HCT116 (cell line): ENCODE measurements around the gene RSAD2. TPM values are rescaled to one million over a fixed set of nuclear protein-coding genes. Genes with fewer than 3 reads are reported as not detected.

ENCODE experiments used
- ATAC-seq: fragments of 200-7000 bp; cut with Tn5 transposase; 2 replicates; pipeline ENCODE4 v1.9.1; 2020; ENCODE audit warnings: mild to moderate bottlenecking, moderate library complexity
- BruUV-seq: library from RNA; stranded (reverse); fragments of 400-500 nt; replicated peaks from 2 replicates; lab custom pipeline; 2021; lab: Mats Ljungman, UMichigan
- CTCF ChIA-PET: fragments of 300-600 bp; sonication (Branson Sonifier 250); formaldehyde crosslinking; loops from one replicate; lab custom pipeline; 2021; ENCODE audit warnings: antibody characterized with exemption; lab: Charles Lee
- POLR2A ChIA-PET: fragments of 300-600, 350-600 bp; sonication (Branson Sonifier 250); formaldehyde crosslinking; loops from one replicate; lab custom pipeline; 2021; ENCODE audit warnings: antibody characterized with exemption; lab: Charles Lee
- RAD21 ChIA-PET, 2 experiments: fragments of 300-600 bp; sonication (Branson Sonifier 250); formaldehyde crosslinking; loops; one replicate each; lab custom pipeline; 2023; ENCODE audit warnings: low total read pairs in 2 of 2; ENCODE audit not compliant: uncharacterized antibody in 2 of 2, unreplicated experiment in 2 of 2, low non-redundant PET in 1 of 2; lab: Charles Lee
- DNase-seq: peaks from one replicate; pipeline ENCODE4 v3.0.0-alpha.2; 2010; ENCODE audit warnings: low read depth, low spot score
- H2AFZ ChIP-seq: fragments of 200-600 bp; shearing (Covaris generic), sonication (generic); 2 replicates; pipeline ENCODE4 v1.6.1; 2017; ENCODE audit warnings: low read depth, mixed run types, mixed read lengths, antibody characterized with exemption, low read length; ENCODE audit not compliant: poor library complexity, severe bottlenecking
- H3K27ac ChIP-seq: 2 replicates; pipeline ENCODE4 v1.5.1; 2012; ENCODE audit warnings: low read depth, low read length
- H3K27me3 ChIP-seq: fragments of 200-600 bp; sonication (generic); 2 replicates; pipeline ENCODE4 v1.6.1; 2016; ENCODE audit warnings: mixed run types, low read length, mixed read lengths; ENCODE audit not compliant: insufficient read depth
- H3K36me3 ChIP-seq, 2 experiments: fragments of 200-500 bp in 1 of 2; fragments of 200-600 bp in 1 of 2; sonication (Bioruptor generic) in 1 of 2; sonication (generic) in 1 of 2; 2 replicates each; pipeline versions ENCODE4 v1.5.1 to v1.6.1; 2014 to 2016; ENCODE audit warnings: low read length in 2 of 2, inconsistent platforms in 1 of 2, mixed read lengths in 1 of 2, mixed run types in 1 of 2; ENCODE audit not compliant: insufficient read depth in 2 of 2, control insufficient read depth in 1 of 2
- H3K4me1 ChIP-seq, 2 experiments: fragments of 200-600 bp in 1 of 2; sonication (generic) in 1 of 2; 2 replicates each; pipeline versions ENCODE4 v1.5.1 to v1.6.1; 2012 to 2017; ENCODE audit warnings: low read length in 2 of 2, inconsistent platforms in 1 of 2, mild to moderate bottlenecking in 1 of 2, mixed read lengths in 1 of 2, mixed run types in 1 of 2, moderate library complexity in 1 of 2; ENCODE audit not compliant: insufficient read depth in 2 of 2, control insufficient read depth in 1 of 2
- H3K4me2 ChIP-seq: fragments of 200-600 bp; sonication (generic); 2 replicates; pipeline ENCODE4 v1.6.1; 2017; ENCODE audit warnings: mixed run types, low read length, mixed read lengths
- H3K4me3 ChIP-seq, 2 experiments: fragments of 200-600 bp in 1 of 2; sonication (generic) in 1 of 2; replicated peaks in 1 of 2; 2 replicates each; pipeline ENCODE4 v1.5.1; 2011 to 2016; ENCODE audit warnings: low read length in 2 of 2, control low read depth in 1 of 2, low read depth in 1 of 2, mild to moderate bottlenecking in 1 of 2, mixed read lengths in 1 of 2, mixed run types in 1 of 2
- H3K79me2 ChIP-seq: fragments of 200-600 bp; sonication (generic); 2 replicates; pipeline ENCODE4 v1.6.1; 2017; ENCODE audit warnings: mild to moderate bottlenecking, mixed run types, low read length, moderate library complexity, mixed read lengths; ENCODE audit not compliant: insufficient read depth
- H3K9ac ChIP-seq: fragments of 200-600 bp; sonication (generic); 2 replicates; pipeline ENCODE4 v1.6.1; 2016; ENCODE audit warnings: low read length, mixed read lengths
- H3K9me2 ChIP-seq: fragments of 200-600 bp; sonication (generic), shearing (Covaris generic); 2 replicates; pipeline ENCODE4 v1.6.1; 2017; ENCODE audit warnings: mixed run types, mild to moderate bottlenecking, moderate library complexity; ENCODE audit not compliant: insufficient read depth
- H3K9me3 ChIP-seq, 2 experiments: fragments of 200-500 bp in 1 of 2; fragments of 200-600 bp in 1 of 2; sonication (Bioruptor generic) in 1 of 2; sonication (generic) in 1 of 2; 2 replicates each; pipeline ENCODE4 v1.6.1; 2014 to 2017; ENCODE audit warnings: low read length in 2 of 2, mixed read lengths in 2 of 2, inconsistent platforms in 1 of 2, low read depth in 1 of 2, mild to moderate bottlenecking in 1 of 2, mixed run types in 1 of 2, moderate library complexity in 1 of 2; ENCODE audit not compliant: control insufficient read depth in 1 of 2, insufficient read depth in 1 of 2
- H4K20me1 ChIP-seq: fragments of 200-600 bp; sonication (generic), shearing (Covaris generic); 2 replicates; pipeline ENCODE4 v1.6.1; 2017; ENCODE audit warnings: mixed run types, mild to moderate bottlenecking, moderate library complexity; ENCODE audit not compliant: insufficient read depth
- CBX3 ChIP-seq: IDR thresholded peaks from 2 replicates; pipeline ENCODE4 v1.6.1; 2012; ENCODE audit warnings: low read depth
- CEBPB ChIP-seq: IDR thresholded peaks from 2 replicates; pipeline ENCODE4 v1.6.1; 2012; ENCODE audit warnings: low read depth
- EGR1 ChIP-seq: IDR thresholded peaks from 2 replicates; pipeline ENCODE4 v1.6.1; 2012; ENCODE audit warnings: low read depth
- ELF1 ChIP-seq: IDR thresholded peaks from 2 replicates; pipeline ENCODE4 v1.6.1; 2012; ENCODE audit warnings: low read depth, borderline replicate concordance
- FOSL1 ChIP-seq: IDR thresholded peaks from 2 replicates; pipeline ENCODE4 v1.6.1; 2012; ENCODE audit warnings: low read depth
- JUND ChIP-seq: IDR thresholded peaks from 2 replicates; pipeline ENCODE4 v1.6.1; 2012
- POLR2A ChIP-seq: IDR thresholded peaks from 2 replicates; pipeline ENCODE4 v1.7.0; 2011; ENCODE audit warnings: borderline replicate concordance; ENCODE audit not compliant: insufficient read depth, insufficient read length; ENCODE audit errors: extremely low read depth
- POLR2AphosphoS5 ChIP-seq: IDR thresholded peaks from 2 replicates; pipeline ENCODE4 v1.6.1; 2011; ENCODE audit warnings: mild to moderate bottlenecking, low read depth, low read length, moderate library complexity
- RAD21 ChIP-seq: IDR thresholded peaks from 2 replicates; pipeline ENCODE4 v1.6.1; 2012; ENCODE audit warnings: low read depth, mild to moderate bottlenecking
- SIN3A ChIP-seq: IDR thresholded peaks from 2 replicates; pipeline ENCODE4 v1.6.1; 2012; ENCODE audit warnings: low read depth
- SRF ChIP-seq: IDR thresholded peaks from 2 replicates; pipeline ENCODE4 v1.6.1; 2012; ENCODE audit warnings: low read depth
- TCF7L2 ChIP-seq: IDR thresholded peaks from 2 replicates; pipeline ENCODE4 v1.7.0; 2011; ENCODE audit warnings: borderline replicate concordance, inconsistent platforms; ENCODE audit not compliant: insufficient read depth, insufficient read length; ENCODE audit errors: extremely low read depth
- ZFX ChIP-seq: fragments of 450-650 bp; IDR thresholded peaks from 2 replicates; pipeline ENCODE4 v1.6.1; 2017
- intact Hi-C: fragments of 100-400 bp; cut with micrococcal nuclease; formaldehyde crosslinking; loops from 2 replicates; pipeline ENCODE4 v1.10.0; 2022
- total RNA-seq: library from RNA; stranded (reverse); gene quantifications from one replicate; pipeline ENCODE4 v1.2.1, GENCODE V29; 2021; ENCODE audit not compliant: unreplicated experiment
- TF ChIP-seq, protein P1 (sequence below): IDR thresholded peaks from 2 replicates; pipeline ENCODE4 v1.6.1; 2012; ENCODE audit warnings: low read depth
- TF ChIP-seq, protein P2 (sequence below): IDR thresholded peaks from 2 replicates; pipeline ENCODE4 v1.6.1; 2012
- TF ChIP-seq, protein P3 (sequence below), 3 experiments: fragments of 200-600 bp in 1 of 3; sonication (generic) in 1 of 3; IDR thresholded peaks in 2 of 3; conservative IDR thresholded peaks in 1 of 3; 2 replicates each; pipeline ENCODE4 v1.5.1; 2012 to 2017; ENCODE audit warnings: low read depth in 2 of 3, low read length in 2 of 3, antibody characterized with exemption in 1 of 3, borderline replicate concordance in 1 of 3, control low read depth in 1 of 3, mild to moderate bottlenecking in 1 of 3, mixed read lengths in 1 of 3, mixed run types in 1 of 3, moderate library complexity in 1 of 3; ENCODE audit not compliant: insufficient read depth in 1 of 3
- TF ChIP-seq, protein P4 (sequence below): IDR thresholded peaks from 2 replicates; pipeline ENCODE4 v1.6.1; 2012

The RSAD2 gene
- total RNA-seq, 1 experiment from 2014 or later, result not detected

DNA sequence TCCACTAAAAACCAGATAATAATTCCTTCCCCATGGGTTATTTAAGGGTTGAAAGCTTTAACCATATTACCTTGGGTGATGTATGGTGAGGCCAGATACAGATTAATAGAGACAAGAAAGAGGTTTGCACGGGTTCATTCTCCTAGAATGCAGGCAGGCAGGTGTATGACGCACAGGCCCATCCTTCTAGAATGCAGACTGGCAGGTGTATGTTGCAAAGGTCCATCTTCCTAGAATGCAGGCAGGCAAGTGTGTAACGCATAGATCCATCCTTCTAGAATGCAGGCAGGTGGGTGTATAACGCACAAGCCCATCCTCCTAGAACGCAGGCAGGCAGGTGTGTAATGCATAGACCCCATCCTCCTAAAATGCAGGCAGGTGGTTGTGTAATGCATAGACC lies 3.9 kb downstream of the RSAD2 start (continued):
- TF ChIP-seq ELF1 (no peak), CEBPB (no peak)
- TF ChIP-seq, protein P1, sequence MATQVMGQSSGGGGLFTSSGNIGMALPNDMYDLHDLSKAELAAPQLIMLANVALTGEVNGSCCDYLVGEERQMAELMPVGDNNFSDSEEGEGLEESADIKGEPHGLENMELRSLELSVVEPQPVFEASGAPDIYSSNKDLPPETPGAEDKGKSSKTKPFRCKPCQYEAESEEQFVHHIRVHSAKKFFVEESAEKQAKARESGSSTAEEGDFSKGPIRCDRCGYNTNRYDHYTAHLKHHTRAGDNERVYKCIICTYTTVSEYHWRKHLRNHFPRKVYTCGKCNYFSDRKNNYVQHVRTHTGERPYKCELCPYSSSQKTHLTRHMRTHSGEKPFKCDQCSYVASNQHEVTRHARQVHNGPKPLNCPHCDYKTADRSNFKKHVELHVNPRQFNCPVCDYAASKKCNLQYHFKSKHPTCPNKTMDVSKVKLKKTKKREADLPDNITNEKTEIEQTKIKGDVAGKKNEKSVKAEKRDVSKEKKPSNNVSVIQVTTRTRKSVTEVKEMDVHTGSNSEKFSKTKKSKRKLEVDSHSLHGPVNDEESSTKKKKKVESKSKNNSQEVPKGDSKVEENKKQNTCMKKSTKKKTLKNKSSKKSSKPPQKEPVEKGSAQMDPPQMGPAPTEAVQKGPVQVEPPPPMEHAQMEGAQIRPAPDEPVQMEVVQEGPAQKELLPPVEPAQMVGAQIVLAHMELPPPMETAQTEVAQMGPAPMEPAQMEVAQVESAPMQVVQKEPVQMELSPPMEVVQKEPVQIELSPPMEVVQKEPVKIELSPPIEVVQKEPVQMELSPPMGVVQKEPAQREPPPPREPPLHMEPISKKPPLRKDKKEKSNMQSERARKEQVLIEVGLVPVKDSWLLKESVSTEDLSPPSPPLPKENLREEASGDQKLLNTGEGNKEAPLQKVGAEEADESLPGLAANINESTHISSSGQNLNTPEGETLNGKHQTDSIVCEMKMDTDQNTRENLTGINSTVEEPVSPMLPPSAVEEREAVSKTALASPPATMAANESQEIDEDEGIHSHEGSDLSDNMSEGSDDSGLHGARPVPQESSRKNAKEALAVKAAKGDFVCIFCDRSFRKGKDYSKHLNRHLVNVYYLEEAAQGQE, result no peak

DNA sequence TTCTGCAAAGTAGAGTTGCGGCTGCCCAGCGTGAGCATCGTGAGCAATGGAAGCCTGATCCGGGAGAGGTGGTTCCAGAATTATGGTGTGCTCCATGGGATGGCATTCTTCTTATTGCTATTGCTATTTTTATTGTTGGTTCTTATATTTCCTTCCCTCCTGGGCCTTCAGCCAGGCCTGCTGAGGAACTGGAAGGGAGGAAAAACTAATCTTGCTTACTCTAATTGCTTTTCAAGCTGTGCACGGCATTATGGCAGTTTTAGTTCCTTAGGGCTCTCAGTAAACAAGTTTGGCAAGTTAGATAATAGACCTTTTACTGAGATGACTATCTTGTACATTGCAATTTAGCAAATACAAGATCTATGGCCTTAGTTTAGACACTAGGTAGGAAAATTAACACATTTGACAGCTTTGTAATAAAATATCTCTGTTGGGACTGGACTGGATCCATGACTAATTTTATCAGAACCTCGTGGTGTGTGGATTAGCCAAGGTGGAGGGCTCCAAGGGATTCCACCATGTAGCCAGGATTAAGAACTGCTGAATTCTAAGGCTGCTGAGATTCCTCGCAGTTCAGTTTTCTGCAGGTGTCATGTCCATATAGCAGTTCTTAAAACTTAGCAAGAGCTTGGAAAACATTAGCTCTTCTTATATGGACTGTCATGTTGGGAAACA lies 6.0 kb downstream of the RSAD2 start:
- ATAC-seq, result no peak
- Histone ChIP-seq H3K4me2 (no peak overlapping the region), H3K4me1 (no peaks in the 10 kb centered on the region), H3K4me3 (no peak overlapping the region), H3K36me3 (no peaks in the 10 kb centered on the region), H4K20me1 (no peaks in the 10 kb centered on the region), H3K9me2 (no peaks in the 10 kb centered on the region), H2AFZ (no peak overlapping the region), H3K9me3 (no peaks in the 10 kb centered on the region), H3K27ac (no peak overlapping the region), H3K27me3 (peaks cover 19% of the 10 kb centered on the region; the same call in 1 of the 2 replicates), H3K9ac (no peak overlapping the region), H3K79me2 (no peaks in the 10 kb centered on the region)
- RAD21 ChIA-PET, result no interaction called here
- POLR2A ChIA-PET, result no interaction called here
- no TSS peak for BruUV-seq
- intact Hi-C loops, result no loop called here
- DNase-seq, result no peak
- CTCF ChIA-PET, result no interaction called here
- no peak for TF ChIP-seq SIN3A
- TF ChIP-seq TCF7L2, result no peak
- no peak for TF ChIP-seq SRF
- TF ChIP-seq POLR2A, result no peak
- TF ChIP-seq, protein P1, result no peak
- no peak for TF ChIP-seq ZFX
- TF ChIP-seq POLR2AphosphoS5, result no peak
- TF ChIP-seq JUND, result no peak
- TF ChIP-seq CEBPB, result no peak
- TF ChIP-seq, protein P2, sequence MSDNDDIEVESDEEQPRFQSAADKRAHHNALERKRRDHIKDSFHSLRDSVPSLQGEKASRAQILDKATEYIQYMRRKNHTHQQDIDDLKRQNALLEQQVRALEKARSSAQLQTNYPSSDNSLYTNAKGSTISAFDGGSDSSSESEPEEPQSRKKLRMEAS, result no peak
- no peak for TF ChIP-seq CBX3
- TF ChIP-seq, protein P3, sequence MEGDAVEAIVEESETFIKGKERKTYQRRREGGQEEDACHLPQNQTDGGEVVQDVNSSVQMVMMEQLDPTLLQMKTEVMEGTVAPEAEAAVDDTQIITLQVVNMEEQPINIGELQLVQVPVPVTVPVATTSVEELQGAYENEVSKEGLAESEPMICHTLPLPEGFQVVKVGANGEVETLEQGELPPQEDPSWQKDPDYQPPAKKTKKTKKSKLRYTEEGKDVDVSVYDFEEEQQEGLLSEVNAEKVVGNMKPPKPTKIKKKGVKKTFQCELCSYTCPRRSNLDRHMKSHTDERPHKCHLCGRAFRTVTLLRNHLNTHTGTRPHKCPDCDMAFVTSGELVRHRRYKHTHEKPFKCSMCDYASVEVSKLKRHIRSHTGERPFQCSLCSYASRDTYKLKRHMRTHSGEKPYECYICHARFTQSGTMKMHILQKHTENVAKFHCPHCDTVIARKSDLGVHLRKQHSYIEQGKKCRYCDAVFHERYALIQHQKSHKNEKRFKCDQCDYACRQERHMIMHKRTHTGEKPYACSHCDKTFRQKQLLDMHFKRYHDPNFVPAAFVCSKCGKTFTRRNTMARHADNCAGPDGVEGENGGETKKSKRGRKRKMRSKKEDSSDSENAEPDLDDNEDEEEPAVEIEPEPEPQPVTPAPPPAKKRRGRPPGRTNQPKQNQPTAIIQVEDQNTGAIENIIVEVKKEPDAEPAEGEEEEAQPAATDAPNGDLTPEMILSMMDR (IDR thresholded peaks at IDR 0.05 in 2 of 3, conservative IDR thresholded peaks at IDR 0.05 in 1 of 3; ENCODE audit: borderline replicate concordance in 1 of 3, insufficient read depth in 1 of 3, low read depth in 2 of 3, low read length in 2 of 3), result no peak
- TF ChIP-seq, protein P4, sequence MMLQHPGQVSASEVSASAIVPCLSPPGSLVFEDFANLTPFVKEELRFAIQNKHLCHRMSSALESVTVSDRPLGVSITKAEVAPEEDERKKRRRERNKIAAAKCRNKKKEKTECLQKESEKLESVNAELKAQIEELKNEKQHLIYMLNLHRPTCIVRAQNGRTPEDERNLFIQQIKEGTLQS, result no peak
- no peak for TF ChIP-seq RAD21
- TF ChIP-seq EGR1, result no peak
- TF ChIP-seq FOSL1, result no peak
